ENCODE data around the gene ETS1.

DNA sequence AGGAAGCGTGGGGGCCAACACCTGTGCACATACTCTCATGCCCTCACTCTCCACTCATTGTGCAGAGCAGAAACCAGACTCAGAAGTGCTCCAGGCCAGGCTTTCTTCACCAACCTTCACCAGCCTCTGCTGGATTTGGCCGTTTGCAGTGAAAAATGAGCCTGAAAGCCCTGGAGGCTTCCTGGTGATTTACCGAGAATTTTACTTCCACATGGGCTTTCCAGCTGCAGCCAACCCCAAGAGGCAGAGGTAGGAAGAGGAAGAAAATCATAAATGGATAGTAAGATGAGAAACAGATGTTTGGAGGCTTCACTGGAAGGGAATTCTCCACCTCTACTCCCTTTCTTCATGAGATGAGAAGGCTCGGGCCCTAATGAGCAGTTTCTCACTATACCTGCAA is 155.4 kb downstream of the ETS1 start:
- TF ChIP-seq CTCF (IDR thresholded peaks at IDR 0.05; ENCODE audit: poor library complexity, severe bottlenecking) = no peak
- no peak for TF ChIP-seq TAF1 (IDR thresholded peaks at IDR 0.05; ENCODE audit: low read depth)
